ENCODE data around the gene RSPRY1. TPM values are rescaled to one million over a fixed set of nuclear protein-coding genes. Genes with fewer than 3 reads are reported as not detected.

The RSPRY1 gene
- total RNA-seq, 2 donors from 2014 or later: 37.2 to 38.6 TPM

GRCh38 chr16:57252148-57252721, 66.1 kb downstream of the RSPRY1 start:
- peaks cover 10 to 12% of the 10 kb centered on the region in 2 donors for H3K36me3 Mint-ChIP-seq
- no peak overlapping the region for H3K27ac Mint-ChIP-seq
- ATAC-seq (no peak), DNase-seq (ENCODE audit: low spot score in 2 of 2) (no peak)
- H3K9me3 Mint-ChIP-seq: no peaks in the 10 kb centered on the region

GRCh38 chr16:57253466-57253865, 67.3 kb downstream of the RSPRY1 start:
- Mint-ChIP-seq H3K27ac (no peak overlapping the region), H3K36me3 (peaks cover 10 to 12% of the 10 kb centered on the region in 2 donors), H3K9me3 (no peaks in the 10 kb centered on the region)
- ATAC-seq (no peak), DNase-seq (ENCODE audit: low spot score in 2 of 2) (no peak)

GRCh38 chr16:57255686-57256415, 69.7 kb downstream of the RSPRY1 start:
- no peak overlapping the region for H3K27ac Mint-ChIP-seq

GRCh38 chr16:57256601-57257395, 70.7 kb downstream of the RSPRY1 start:
- Mint-ChIP-seq H3K27ac (peak overlapping the region; percentile 39 to 81), H3K36me3 (peaks cover 0 to 12% of the 10 kb centered on the region in 2 donors), H3K9me3 (no peaks in the 10 kb centered on the region)
- no peak for ATAC-seq
- DNase-seq (ENCODE audit: low spot score in 2 of 2): no peak

More at GRCh38 chr16:57255686-57256415, 69.7 kb downstream of the RSPRY1 start:
- DNase-seq (ENCODE audit: low spot score in 2 of 2): no peak
- peaks cover 0 to 12% of the 10 kb centered on the region in 2 donors for H3K36me3 Mint-ChIP-seq
- H3K9me3 Mint-ChIP-seq: no peaks in the 10 kb centered on the region
- ATAC-seq: no peak

GRCh38 chr16:57257455-57258070, 71.4 kb downstream of the RSPRY1 start:
- ATAC-seq (no peak), DNase-seq (ENCODE audit: low spot score in 2 of 2) (no peak)
- H3K27ac Mint-ChIP-seq: peak overlapping the region in 1 of 2 donors; percentile 81
- no peaks in the 10 kb centered on the region for H3K9me3 Mint-ChIP-seq
- peaks cover 0 to 6% of the 10 kb centered on the region in 2 donors for H3K36me3 Mint-ChIP-seq

GRCh38 chr16:57258226-57258909, 72.2 kb downstream of the RSPRY1 start:
- H3K27ac Mint-ChIP-seq: no peak overlapping the region
- no peaks in the 10 kb centered on the region for H3K9me3 Mint-ChIP-seq
- no peaks in the 10 kb centered on the region for H3K36me3 Mint-ChIP-seq
- DNase-seq (ENCODE audit: low spot score in 2 of 2) (peak in 1 of 2 donors; percentile 53), ATAC-seq (no peak)

- DNase-seq (ENCODE audit: low spot score in 2 of 2) (no peak), ATAC-seq (no peak)
- Mint-ChIP-seq H3K36me3 (no peaks in the 10 kb centered on the region), H3K27ac (peak overlapping the region in 1 of 2 donors; percentile 29), H3K9me3 (no peaks in the 10 kb centered on the region)
These were observed 72.9 kb downstream of the RSPRY1 start for GRCh38 chr16:57258910-57259475.

GRCh38 chr16:57260294-57260929, 74.3 kb downstream of the RSPRY1 start:
- peak overlapping the region; percentile 71 to 83 for H3K27ac Mint-ChIP-seq
- no peaks in the 10 kb centered on the region for H3K9me3 Mint-ChIP-seq
- DNase-seq (ENCODE audit: low spot score in 2 of 2): peak in 1 of 2 donors; percentile 56
- peak; percentile 46 to 86 for ATAC-seq
- H3K36me3 Mint-ChIP-seq: no peaks in the 10 kb centered on the region

DNA sequence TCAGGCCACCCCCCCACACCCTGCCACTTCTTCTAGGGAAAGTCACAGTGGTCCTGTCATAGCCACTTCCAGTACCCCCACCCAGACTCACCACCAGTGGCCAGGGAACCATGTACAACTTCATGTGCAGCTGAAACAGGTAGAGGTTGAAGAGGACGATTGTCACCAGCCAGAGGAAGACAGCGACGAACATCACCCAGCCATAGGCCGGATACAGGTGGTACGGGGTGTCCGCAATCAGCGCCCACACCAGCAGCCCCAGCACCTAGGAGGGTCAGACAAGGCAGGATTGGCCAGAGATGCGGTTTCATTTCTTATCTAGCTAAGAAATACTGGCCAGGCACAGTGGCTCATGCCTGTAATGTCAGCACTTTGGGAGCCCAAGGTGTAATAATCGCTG, 75.7 kb downstream of the RSPRY1 start:
- ATAC-seq (no peak), DNase-seq (ENCODE audit: low spot score in 2 of 2) (peak in 1 of 2 donors; percentile 13)
- no peaks in the 10 kb centered on the region for H3K9me3 Mint-ChIP-seq
- H3K27ac Mint-ChIP-seq: no peak overlapping the region
- H3K36me3 Mint-ChIP-seq: no peaks in the 10 kb centered on the region

DNA sequence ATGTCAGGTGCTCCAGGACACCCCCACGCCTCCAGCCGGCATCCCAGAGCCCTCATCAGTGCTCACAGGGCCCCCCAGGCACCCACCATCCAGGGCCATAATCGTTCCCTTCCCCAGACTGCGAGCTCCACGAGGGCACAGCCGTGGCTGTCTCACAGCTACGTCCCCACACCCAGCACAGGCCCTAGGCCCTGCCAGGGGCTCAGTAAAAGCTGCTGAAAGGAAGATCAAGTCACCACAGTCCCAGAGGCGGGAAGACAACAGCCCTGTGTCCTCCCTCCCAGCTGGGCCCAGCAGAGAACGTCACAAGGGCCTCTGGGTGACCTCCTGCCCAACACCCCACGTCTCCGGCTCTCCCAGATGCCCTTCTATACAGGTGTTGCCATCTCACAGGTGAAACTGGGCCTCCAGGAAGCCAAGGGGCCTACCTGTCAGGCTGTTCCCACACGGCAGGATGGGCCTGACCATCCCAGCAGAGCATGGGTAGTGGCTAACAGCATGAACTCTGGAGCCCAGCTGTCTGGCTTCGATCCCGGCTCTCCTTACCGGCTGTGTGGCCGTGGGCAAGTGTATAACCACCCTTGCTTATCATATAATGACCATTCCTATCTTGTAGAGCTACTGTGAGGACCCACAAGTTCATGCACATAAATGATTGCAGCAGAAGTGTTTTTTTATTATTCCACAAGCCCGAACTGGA, 76.9 kb downstream of the RSPRY1 start:
- DNase-seq (ENCODE audit: low spot score in 2 of 2) (peak in 1 of 2 donors; percentile 51), ATAC-seq (no peak)
- Mint-ChIP-seq H3K36me3 (no peaks in the 10 kb centered on the region), H3K27ac (peak overlapping the region; percentile 70 to 93), H3K9me3 (no peaks in the 10 kb centered on the region)

- Mint-ChIP-seq H3K36me3 (no peaks in the 10 kb centered on the region), H3K9me3 (no peaks in the 10 kb centered on the region), H3K27ac (peak overlapping the region in 1 of 2 donors; percentile 70)
- DNase-seq (ENCODE audit: low spot score in 2 of 2) (no peak), ATAC-seq (no peak)
These were observed 77.6 kb downstream of the RSPRY1 start for GRCh38 chr16:57263541-57264351.

DNA sequence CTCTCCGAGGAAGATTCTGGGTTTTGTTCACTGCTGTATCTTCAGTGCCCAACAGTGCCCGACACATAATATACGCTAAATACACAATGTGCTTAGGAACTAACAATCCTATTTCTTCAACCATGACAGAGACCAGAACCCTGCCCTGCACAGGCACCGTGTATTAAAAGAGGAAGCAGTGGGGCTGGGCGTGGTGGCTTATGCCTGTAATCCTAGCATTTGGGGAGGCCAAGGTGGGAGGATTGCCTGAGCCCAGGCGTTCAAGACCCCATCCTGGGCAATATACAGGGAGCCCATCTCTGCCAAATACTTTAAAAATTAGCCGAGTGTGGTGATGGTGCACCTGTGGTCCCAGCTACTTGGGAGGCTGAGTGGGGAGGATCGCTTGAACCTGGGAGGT, 78.3 kb downstream of the RSPRY1 start:
- H3K36me3 Mint-ChIP-seq: no peaks in the 10 kb centered on the region
- no peaks in the 10 kb centered on the region for H3K9me3 Mint-ChIP-seq
- DNase-seq (ENCODE audit: low spot score in 2 of 2): no peak

DNA sequence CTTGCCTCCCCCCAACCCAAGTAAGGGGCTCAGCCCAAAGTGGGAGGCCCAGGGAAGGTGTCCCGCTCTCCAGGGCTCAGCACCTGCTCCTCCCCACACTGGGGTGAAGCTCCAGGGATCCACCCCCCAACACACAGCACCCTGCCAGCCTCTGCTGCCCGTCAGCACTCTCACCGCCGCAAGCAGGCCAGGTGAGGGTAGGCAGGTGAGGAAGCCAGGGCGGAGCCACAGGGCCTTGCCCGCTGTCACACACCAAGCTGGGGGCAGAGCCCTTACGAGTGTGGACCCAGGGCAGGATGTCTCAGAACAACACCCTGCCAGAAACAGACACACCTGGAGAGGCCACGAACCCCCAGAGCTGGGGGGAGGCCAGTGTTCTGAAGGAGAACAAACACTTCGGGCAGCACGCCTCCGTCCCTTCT, 78.8 kb downstream of the RSPRY1 start:
- DNase-seq (ENCODE audit: low spot score in 2 of 2) (no peak), ATAC-seq (no peak)
- no peaks in the 10 kb centered on the region for H3K9me3 Mint-ChIP-seq
- H3K27ac Mint-ChIP-seq: no peak overlapping the region
- H3K36me3 Mint-ChIP-seq: no peaks in the 10 kb centered on the region

More for the DNA sequence above, 78.3 kb downstream of the RSPRY1 start:
- no peak overlapping the region for H3K27ac Mint-ChIP-seq
- ATAC-seq: no peak

- Mint-ChIP-seq H3K36me3 (no peaks in the 10 kb centered on the region), H3K9me3 (no peaks in the 10 kb centered on the region), H3K27ac (peak overlapping the region; percentile 50 to 60)
- no peak for DNase-seq (ENCODE audit: low spot score in 2 of 2)
- ATAC-seq: no peak
These were observed 79.9 kb downstream of the RSPRY1 start for GRCh38 chr16:57265850-57266530.
